ENCODE measurements around the gene VAT1L. TPM values are rescaled to one million over a fixed set of nuclear protein-coding genes. Genes with fewer than 3 reads are reported as not detected.

The VAT1L gene
- total and polyA plus RNA-seq, 2 experiments from 2014 or later, result 11.0 to 24.4 TPM

DNA sequence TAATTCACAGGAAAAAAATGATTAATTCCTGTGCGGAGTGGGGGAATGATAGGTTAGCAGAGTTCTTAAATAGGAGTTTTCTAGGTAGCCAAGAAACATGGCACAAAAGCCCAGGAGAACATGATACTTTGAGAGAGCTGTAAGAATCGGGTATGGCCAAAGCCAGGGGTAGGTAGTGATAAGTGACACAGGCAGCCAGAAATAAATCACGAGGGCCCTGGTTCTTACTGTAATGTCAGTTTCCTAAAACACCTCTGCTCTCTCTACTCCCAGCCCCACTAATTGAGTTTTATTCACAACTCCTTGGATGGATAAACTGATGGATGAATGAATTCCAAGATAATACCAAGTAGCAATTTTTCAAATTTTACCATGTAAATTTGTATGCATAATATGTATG is 54.1 kb downstream of the VAT1L start (continued):
- TF ChIP-seq ZNF462 (CRISPR knock-in tag; IDR thresholded peaks at IDR 0.05), result no peak
- TF ChIP-seq STAT1 (IDR thresholded peaks at IDR 0.05; ENCODE audit: unreplicated experiment), result no peak
- no peak for TF ChIP-seq POLR2AphosphoS5 (IDR thresholded peaks at IDR 0.05; ENCODE audit: low read depth)
- TF ChIP-seq, protein P1, sequence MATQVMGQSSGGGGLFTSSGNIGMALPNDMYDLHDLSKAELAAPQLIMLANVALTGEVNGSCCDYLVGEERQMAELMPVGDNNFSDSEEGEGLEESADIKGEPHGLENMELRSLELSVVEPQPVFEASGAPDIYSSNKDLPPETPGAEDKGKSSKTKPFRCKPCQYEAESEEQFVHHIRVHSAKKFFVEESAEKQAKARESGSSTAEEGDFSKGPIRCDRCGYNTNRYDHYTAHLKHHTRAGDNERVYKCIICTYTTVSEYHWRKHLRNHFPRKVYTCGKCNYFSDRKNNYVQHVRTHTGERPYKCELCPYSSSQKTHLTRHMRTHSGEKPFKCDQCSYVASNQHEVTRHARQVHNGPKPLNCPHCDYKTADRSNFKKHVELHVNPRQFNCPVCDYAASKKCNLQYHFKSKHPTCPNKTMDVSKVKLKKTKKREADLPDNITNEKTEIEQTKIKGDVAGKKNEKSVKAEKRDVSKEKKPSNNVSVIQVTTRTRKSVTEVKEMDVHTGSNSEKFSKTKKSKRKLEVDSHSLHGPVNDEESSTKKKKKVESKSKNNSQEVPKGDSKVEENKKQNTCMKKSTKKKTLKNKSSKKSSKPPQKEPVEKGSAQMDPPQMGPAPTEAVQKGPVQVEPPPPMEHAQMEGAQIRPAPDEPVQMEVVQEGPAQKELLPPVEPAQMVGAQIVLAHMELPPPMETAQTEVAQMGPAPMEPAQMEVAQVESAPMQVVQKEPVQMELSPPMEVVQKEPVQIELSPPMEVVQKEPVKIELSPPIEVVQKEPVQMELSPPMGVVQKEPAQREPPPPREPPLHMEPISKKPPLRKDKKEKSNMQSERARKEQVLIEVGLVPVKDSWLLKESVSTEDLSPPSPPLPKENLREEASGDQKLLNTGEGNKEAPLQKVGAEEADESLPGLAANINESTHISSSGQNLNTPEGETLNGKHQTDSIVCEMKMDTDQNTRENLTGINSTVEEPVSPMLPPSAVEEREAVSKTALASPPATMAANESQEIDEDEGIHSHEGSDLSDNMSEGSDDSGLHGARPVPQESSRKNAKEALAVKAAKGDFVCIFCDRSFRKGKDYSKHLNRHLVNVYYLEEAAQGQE (IDR thresholded peaks at IDR 0.05; ENCODE audit: unreplicated experiment), result no peak

DNA sequence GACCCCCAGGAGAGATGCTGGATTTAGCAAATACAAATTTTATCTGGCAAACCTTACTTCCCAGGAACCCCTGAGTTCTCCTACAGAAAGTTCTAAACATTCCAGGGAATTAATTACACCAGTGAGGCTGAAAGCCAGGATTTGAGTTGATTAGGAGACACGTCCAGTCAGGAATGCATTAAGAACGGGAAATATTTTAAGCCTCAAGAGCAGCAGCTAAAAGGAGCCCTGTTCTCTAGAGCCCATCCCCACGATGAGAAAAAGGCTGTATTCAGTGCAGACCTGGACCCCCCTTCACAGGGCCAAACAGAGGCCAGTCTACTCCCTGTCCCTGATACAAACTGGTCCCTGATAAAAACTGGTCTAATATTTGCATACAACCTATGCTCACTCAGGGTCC is 55.0 kb downstream of the VAT1L start:
- H3K36me3 Mint-ChIP-seq (ENCODE audit: low read depth), result peaks cover 3% of the 10 kb centered on the region
- H2AFZ ChIP-seq, result no peak overlapping the region
- H3K4me3 Mint-ChIP-seq, result no peak overlapping the region
- H3F3A ChIP-seq (replicated peaks; ENCODE audit: low read depth), result no peaks in the 10 kb centered on the region
- no peaks in the 10 kb centered on the region for H3K9me2 ChIP-seq (ENCODE audit: insufficient read depth)
- H3K9me3 Mint-ChIP-seq, result no peaks in the 10 kb centered on the region
- DNase-seq (ENCODE audit: low spot score), result no peak
- H3K36me3 ChIP-seq (ENCODE audit: insufficient read depth), result no peaks in the 10 kb centered on the region
- no peaks in the 10 kb centered on the region for H3K27me3 ChIP-seq (ENCODE audit: insufficient read depth)
- H3K27me3 Mint-ChIP-seq (ENCODE audit: insufficient read depth, low read depth, poor library complexity), result no peaks in the 10 kb centered on the region
- H4K20me1 ChIP-seq (replicated peaks; ENCODE audit: insufficient read depth), result no peaks in the 10 kb centered on the region
- no peaks in the 10 kb centered on the region for H3K79me2 ChIP-seq (replicated peaks; ENCODE audit: insufficient read depth)
- H3K27ac ChIP-seq (ENCODE audit: low read depth), result no peak overlapping the region
- TF ChIP-seq, protein P2, sequence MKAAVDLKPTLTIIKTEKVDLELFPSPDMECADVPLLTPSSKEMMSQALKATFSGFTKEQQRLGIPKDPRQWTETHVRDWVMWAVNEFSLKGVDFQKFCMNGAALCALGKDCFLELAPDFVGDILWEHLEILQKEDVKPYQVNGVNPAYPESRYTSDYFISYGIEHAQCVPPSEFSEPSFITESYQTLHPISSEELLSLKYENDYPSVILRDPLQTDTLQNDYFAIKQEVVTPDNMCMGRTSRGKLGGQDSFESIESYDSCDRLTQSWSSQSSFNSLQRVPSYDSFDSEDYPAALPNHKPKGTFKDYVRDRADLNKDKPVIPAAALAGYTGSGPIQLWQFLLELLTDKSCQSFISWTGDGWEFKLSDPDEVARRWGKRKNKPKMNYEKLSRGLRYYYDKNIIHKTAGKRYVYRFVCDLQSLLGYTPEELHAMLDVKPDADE (IDR thresholded peaks at IDR 0.05), result no peak
- TF ChIP-seq ZNF114 (CRISPR knock-in tag; IDR thresholded peaks at IDR 0.05) (no peak), NANOG (IDR thresholded peaks at IDR 0.05; ENCODE audit: borderline replicate concordance) (no peak)
- H3K27ac Mint-ChIP-seq, result peak overlapping the region; percentile 57; the same call in 1 of the 2 replicates
- H3K4me3 ChIP-seq, result no peak overlapping the region
- no peak overlapping the region for H3K4me2 ChIP-seq
- H3K4me1 Mint-ChIP-seq, result peaks cover 6% of the 10 kb centered on the region
- no peak for ATAC-seq
- H3K4me1 ChIP-seq (ENCODE audit: insufficient read depth), result no peaks in the 10 kb centered on the region; the same call in 1 of the 2 replicates

Data from GM23338 (cell line).